ENCODE data around the gene UBE2J2. TPM values are rescaled to one million over a fixed set of nuclear protein-coding genes. Genes with fewer than 3 reads are reported as not detected.

Gene UBE2J2
- total RNA-seq, 2 experiments from 2014 or later = 41.4 to 41.5 TPM

DNA sequence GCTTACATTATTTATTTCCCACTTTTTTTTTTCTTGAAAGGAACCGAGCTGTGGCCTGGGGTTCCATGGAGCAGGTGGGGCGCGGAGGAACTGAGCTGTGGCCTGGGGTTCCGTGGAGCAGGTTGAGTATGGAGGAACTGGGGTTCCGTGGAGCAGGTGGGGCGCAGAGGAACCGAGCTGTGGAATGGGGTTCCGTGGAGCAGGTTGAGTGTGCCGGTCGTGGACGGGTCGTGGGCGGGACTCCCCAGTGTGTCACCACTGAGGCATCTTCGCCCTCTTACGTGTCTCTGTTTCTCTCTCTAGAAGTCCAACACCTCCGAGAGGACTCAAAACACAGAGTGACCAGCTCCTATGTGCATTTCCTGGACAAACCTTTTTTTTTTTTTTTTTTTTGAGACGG is 5.4 kb upstream of the UBE2J2 start:
- Mint-ChIP-seq H3K4me1 (ENCODE audit: low read depth) (no peaks in the 10 kb centered on the region), H3K27me3 (no peaks in the 10 kb centered on the region), H3K27ac (no peak overlapping the region), H3K36me3 (ENCODE audit: low read depth) (no peaks in the 10 kb centered on the region), H3K9me3 (no peaks in the 10 kb centered on the region), H3K4me3 (no peak overlapping the region)
- Histone ChIP-seq H3K9me3 (ENCODE audit: control insufficient read depth in 1 of 2, insufficient read depth in 1 of 2, low read length in 2 of 2) (no peaks in the 10 kb centered on the region), H3K27ac (ENCODE audit: low read depth in 1 of 2, low read length in 2 of 2) (no peak overlapping the region), H3K4me1 (ENCODE audit: insufficient read depth, low read length) (peaks cover 8% of the 10 kb centered on the region), H3K27me3 (ENCODE audit: control insufficient read depth in 1 of 2, insufficient read depth in 2 of 2, low read length in 2 of 2) (no peaks in the 10 kb centered on the region), H3K36me3 (ENCODE audit: insufficient read depth, low read length) (no peaks in the 10 kb centered on the region), H3K4me3 (ENCODE audit: low read length) (no peak overlapping the region)
- DNase-seq (no peak), ATAC-seq (ENCODE audit: poor library complexity) (no peak)
- intact Hi-C loops (cut with DNase I, micrococcal nuclease) = no loop called here
- ChIA-PET CTCF (no interaction called here), POLR2A (no interaction called here)
- TF ChIP-seq, protein P1, sequence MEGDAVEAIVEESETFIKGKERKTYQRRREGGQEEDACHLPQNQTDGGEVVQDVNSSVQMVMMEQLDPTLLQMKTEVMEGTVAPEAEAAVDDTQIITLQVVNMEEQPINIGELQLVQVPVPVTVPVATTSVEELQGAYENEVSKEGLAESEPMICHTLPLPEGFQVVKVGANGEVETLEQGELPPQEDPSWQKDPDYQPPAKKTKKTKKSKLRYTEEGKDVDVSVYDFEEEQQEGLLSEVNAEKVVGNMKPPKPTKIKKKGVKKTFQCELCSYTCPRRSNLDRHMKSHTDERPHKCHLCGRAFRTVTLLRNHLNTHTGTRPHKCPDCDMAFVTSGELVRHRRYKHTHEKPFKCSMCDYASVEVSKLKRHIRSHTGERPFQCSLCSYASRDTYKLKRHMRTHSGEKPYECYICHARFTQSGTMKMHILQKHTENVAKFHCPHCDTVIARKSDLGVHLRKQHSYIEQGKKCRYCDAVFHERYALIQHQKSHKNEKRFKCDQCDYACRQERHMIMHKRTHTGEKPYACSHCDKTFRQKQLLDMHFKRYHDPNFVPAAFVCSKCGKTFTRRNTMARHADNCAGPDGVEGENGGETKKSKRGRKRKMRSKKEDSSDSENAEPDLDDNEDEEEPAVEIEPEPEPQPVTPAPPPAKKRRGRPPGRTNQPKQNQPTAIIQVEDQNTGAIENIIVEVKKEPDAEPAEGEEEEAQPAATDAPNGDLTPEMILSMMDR (IDR thresholded peaks at IDR 0.05) = no peak

DNA sequence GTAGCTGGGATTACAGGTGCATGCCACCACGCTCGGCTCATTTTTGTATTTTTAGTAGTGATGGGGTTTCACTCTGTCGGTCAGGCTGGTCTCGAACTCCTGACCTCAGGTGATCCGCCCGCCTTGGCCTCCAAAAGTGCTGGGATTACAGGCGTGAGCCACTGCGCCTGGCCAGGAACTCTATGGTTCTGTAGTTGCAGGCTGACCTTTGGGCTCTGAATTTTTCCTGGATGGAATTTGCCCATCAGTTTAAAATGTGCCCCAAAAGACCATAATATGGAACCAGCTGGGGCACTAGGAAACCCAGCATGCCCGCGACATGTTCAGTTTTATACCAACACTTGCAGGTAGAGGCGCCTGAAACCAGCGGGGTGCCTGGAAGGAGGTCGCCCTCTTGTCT is 5.0 kb upstream of the UBE2J2 start:
- TF ChIP-seq, protein P1 (IDR thresholded peaks at IDR 0.05) = no peak
- Histone ChIP-seq H3K36me3 (ENCODE audit: insufficient read depth, low read length) (no peaks in the 10 kb centered on the region), H3K9me3 (ENCODE audit: control insufficient read depth in 1 of 2, insufficient read depth in 1 of 2, low read length in 2 of 2) (no peaks in the 10 kb centered on the region), H3K27me3 (ENCODE audit: control insufficient read depth in 1 of 2, insufficient read depth in 2 of 2, low read length in 2 of 2) (no peaks in the 10 kb centered on the region), H3K4me3 (ENCODE audit: low read length) (no peak overlapping the region), H3K4me1 (ENCODE audit: insufficient read depth, low read length) (peaks cover 8% of the 10 kb centered on the region), H3K27ac (ENCODE audit: low read depth in 1 of 2, low read length in 2 of 2) (no peak overlapping the region)
- Mint-ChIP-seq H3K36me3 (ENCODE audit: low read depth) (no peaks in the 10 kb centered on the region), H3K27ac (no peak overlapping the region), H3K27me3 (no peaks in the 10 kb centered on the region), H3K4me1 (ENCODE audit: low read depth) (no peaks in the 10 kb centered on the region), H3K9me3 (no peaks in the 10 kb centered on the region), H3K4me3 (no peak overlapping the region)
- ATAC-seq (ENCODE audit: poor library complexity) (no peak), DNase-seq (no peak)
- intact Hi-C loops (cut with DNase I, micrococcal nuclease) = no loop called here
- CTCF ChIA-PET = no interaction called here
- POLR2A ChIA-PET = no interaction called here

DNA sequence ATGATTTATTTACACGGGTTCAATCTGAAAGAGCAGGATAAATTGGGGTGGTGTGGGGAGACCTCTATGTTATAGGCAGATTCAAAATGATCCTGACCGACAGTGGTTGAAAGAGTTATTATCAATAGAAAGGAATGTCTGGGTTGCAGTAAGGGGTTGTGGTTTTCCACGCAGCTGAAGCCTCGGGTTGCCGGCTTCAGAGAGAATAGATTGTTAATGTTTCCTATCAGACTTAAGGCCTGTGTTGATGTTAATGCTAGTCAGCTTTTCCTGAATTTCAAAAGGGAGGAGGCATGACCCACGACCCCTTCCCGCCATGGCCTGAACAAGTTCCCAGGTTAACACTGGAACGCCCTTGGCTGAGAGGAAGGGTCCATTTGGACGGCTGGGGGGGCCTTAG is 2.2 kb upstream of the UBE2J2 start:
- ChIA-PET POLR2A (no interaction called here), CTCF (no interaction called here)
- Mint-ChIP-seq H3K27ac (no peak overlapping the region), H3K4me3 (peak overlapping the region; percentile 78), H3K9me3 (no peaks in the 10 kb centered on the region), H3K36me3 (ENCODE audit: low read depth) (peaks cover 10% of the 10 kb centered on the region), H3K4me1 (ENCODE audit: low read depth) (peaks cover 22% of the 10 kb centered on the region), H3K27me3 (no peaks in the 10 kb centered on the region)
- Histone ChIP-seq H3K27me3 (ENCODE audit: control insufficient read depth in 1 of 2, insufficient read depth in 2 of 2, low read length in 2 of 2) (no peaks in the 10 kb centered on the region), H3K36me3 (ENCODE audit: insufficient read depth, low read length) (peaks cover 7% of the 10 kb centered on the region), H3K9me3 (ENCODE audit: control insufficient read depth in 1 of 2, insufficient read depth in 1 of 2, low read length in 2 of 2) (no peaks in the 10 kb centered on the region), H3K4me3 (ENCODE audit: low read length) (no peak overlapping the region), H3K4me1 (ENCODE audit: insufficient read depth, low read length) (peaks cover 31% of the 10 kb centered on the region), H3K27ac (ENCODE audit: low read depth in 1 of 2, low read length in 2 of 2) (no peak overlapping the region)
- ATAC-seq (ENCODE audit: poor library complexity) (no peak), DNase-seq (no peak)
- TF ChIP-seq, protein P1 (IDR thresholded peaks at IDR 0.05) = no peak
- intact Hi-C loops (cut with DNase I, micrococcal nuclease) = loop anchor here in 1 of 2 experiments (1.0 to 2.0 kb wide), 3 partner anchors 73 to 159 kb away; partner anchors contain the start of genes AURKAIP1 and DVL1
